ENCODE results near the gene INVS. TPM values are rescaled to one million over a fixed set of nuclear protein-coding genes. Genes with fewer than 3 reads are reported as not detected.

Gene INVS
- polyA plus RNA-seq, 3 donors: 16.7 to 26.1 (median 17.2) TPM

DNA sequence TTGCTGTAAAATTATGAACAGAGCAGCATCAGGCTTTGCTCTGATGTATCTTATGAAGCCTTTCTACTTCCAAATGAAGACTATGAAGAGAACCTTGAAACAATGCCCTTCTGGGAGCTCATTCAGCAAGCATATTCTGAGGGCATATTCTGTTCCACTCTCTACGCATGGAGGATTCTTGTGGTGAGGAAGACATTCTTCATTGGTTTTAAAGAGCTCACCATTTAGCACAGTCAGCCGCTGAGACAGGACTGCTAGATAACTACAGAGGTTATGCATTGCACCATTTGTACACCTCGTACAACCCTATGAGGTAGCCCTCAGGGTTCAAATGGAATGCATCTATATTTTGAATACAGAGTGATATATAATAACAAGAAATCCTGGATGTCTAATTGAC is 61.0 kb downstream of the INVS start:
- DNase-seq (ENCODE audit: extremely low read depth in 1 of 11, low read depth in 9 of 11, low spot score in 4 of 11): no peak

DNA sequence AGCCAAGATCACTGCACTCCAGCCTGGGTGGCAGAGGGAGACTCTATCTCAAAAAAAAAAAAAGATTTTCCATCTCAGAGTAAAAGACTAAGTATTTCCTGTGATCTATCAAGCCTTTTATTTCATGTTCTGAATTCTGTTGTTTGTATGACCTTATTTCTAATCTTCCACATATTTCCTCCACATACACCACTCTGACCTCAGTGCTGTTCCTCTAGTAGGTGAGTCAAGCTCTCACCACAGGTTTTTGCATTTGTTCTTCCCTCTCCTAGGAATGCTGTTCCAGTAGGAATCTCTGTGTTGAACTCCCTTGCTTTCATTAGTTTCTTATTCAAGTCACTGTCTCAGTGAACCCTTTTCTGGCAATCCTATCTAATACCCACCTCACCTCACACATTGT is 68.1 kb downstream of the INVS start:
- no peak for DNase-seq (ENCODE audit: extremely low read depth in 1 of 11, low read depth in 9 of 11, low spot score in 4 of 11)

DNA sequence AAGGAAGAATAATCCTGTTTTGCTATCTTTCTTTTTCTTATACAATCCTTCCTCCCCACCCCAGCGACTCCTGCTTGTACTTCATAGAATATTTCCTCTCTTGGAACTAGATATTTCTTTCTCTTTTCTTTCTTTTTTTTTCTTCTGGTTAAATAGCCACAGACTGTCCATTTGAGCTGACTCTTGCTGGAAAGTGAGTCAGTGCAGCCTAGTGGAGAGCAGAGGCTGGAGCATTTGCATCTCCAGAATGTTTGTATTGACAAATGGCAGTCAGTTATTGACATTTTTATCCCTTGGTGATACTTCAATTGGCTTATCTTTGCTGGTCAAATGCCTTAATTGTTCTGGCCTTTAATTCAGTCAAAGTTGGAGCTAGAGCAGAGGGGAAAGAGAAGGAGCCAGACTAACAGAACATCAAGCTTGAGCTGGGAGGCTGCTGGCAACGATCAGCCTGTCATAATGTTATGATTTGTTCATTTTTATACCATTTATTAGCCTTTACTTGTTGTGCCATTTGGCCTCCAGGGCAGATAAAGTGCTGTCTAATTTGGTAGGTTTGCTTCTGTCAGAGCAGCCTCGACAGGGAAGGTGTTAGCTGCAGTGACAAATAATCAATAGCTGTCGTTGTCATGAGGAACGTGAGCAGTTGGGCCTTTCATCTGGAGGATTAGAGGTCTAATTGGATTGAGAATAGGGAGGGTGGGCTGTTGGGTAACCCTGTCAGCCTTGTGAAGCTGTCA is 69.0 kb downstream of the INVS start:
- DNase-seq (ENCODE audit: extremely low read depth in 1 of 11, low read depth in 9 of 11, low spot score in 4 of 11): no peak

DNA sequence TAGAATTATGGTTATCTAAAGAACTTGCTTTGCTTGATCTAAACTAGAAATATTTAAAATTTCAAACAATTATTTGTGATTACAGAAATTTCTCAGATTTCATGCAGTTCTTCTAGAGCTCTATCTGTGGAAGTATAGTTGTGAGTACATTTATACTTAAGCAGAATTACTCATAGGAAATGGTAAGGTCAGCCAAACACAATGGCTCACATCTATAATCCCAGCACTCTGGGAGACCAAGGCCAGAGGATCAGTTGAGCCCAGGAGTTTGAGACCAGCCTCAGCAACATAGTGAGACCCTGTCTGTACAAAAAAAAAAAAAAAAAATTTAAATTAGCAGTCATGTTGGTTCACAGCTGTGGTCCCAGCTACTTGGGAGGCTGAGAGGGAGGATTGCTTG is 71.0 kb downstream of the INVS start:
- DNase-seq (ENCODE audit: extremely low read depth in 1 of 11, low read depth in 9 of 11, low spot score in 4 of 11): no peak

DNA sequence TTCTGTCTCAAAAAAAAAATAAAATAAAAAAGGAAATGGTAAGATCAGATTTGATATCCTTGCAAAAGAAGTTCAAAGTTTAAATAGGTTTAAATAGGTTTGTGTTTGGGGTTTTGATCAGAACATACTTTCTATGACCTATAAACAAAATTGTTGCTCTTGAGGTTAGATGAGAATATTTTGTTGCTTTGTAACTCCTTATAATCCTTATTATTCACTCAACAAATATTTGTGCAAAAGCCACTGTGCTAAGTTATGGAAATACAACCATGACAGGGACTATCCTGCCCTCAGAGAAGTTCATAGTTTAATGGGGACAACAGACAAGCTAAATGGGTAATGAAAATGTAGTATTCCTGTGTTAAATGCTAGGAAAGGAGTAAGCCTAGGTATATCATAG is 71.5 kb downstream of the INVS start:
- DNase-seq (ENCODE audit: extremely low read depth in 1 of 11, low read depth in 9 of 11, low spot score in 4 of 11): no peak

DNA sequence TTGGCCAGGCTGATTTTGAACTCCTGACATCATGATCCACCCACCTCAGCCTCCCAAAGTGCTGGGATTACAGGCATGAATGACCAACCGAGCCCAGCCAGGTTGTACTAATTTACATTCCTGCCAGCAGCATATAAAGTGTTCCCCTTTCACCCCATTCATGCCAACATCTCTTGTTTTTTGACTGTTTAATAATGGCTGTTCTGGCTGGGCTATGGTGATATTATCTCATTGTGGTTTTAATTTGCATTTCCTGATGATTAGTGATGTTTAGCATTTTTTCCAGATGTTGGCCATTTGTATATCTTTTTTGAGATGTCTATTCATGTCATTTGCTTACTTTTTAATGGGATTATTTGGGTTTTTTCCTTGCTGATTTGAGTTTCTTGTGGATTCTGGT is 87.3 kb downstream of the INVS start:
- DNase-seq (ENCODE audit: extremely low read depth in 1 of 11, low read depth in 9 of 11, low spot score in 4 of 11): no peak

DNA sequence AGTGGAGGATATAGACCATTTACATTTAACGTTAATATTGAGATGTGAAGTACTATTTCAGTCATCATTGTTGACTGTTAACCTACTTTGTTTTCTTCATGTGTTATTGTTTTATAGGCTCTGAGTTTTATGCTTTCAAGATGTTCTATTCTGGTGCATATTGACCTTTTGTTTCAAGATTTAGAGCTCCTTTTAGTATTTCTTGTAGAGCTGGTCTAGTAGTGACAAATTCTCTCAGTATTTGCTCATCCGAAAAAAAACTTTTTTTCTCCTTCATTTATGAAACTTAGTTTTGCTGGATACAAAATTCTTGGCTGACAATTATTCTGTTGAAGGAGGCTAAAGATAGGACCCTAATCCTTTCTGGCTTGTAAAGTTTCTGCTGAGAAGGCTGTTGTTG is 91.3 kb downstream of the INVS start:
- DNase-seq (ENCODE audit: extremely low read depth in 1 of 11, low read depth in 9 of 11, low spot score in 4 of 11): no peak

DNA sequence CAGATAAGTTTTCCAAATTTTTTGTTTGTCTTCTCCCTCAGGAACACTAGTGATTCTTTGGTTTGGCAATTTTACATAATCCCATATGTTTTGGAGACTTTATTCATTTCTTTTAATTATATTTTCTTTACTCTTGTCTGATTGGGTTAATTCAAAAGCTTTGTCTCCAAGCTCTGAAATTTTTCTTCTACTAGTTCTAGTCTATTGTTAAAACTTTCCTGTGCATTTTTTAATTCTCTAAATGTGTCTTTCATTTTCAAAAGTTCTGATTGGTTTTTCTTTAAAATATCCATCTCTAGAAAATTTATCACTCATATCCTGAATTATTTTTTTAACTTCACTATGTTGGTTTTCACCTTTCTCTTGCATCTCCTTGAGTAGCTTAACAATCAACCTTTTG is 92.2 kb downstream of the INVS start:
- no peak for DNase-seq (ENCODE audit: extremely low read depth in 1 of 11, low read depth in 9 of 11, low spot score in 4 of 11)

DNA sequence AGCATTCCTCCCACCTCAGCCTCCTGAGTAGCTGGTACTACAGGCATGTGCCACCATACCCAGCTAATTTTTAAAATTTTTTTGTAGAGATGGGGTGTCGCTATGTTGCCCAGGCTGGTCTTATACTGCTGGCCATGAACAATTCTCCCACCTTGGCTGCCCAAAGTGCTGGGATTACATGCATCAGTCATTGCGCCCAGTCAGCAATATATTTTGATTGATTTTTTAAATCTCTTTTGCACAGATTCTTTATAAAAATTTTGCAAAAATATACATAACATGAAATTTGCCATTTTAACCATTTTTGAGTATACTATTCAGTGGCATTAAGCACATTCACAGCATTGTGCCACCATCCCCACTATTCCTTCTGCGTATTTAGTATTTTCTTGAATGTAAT is 94.0 kb downstream of the INVS start:
- DNase-seq (ENCODE audit: extremely low read depth in 1 of 11, low read depth in 9 of 11, low spot score in 4 of 11): no peak

DNA sequence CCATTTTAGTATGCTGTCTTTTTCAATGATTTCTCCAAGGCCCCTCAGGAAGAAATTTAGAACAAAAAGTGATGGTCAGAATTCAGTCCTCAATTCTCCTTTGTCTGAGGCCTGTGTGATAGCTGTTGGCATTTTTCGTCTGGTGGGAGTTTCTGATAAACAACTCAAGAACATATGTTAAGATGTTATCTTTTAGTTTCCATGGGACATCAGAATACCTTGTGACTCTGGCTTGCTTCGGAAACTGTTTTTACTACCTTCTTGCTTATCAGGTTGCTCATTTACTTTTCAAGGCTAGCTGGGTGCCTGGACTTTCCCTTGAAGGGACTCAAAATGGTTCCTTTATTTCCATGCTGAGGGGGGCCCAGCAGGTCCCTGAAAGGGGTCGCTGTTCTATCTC is 97.2 kb downstream of the INVS start:
- DNase-seq (ENCODE audit: extremely low read depth in 1 of 11, low read depth in 9 of 11, low spot score in 4 of 11): no peak

DNA sequence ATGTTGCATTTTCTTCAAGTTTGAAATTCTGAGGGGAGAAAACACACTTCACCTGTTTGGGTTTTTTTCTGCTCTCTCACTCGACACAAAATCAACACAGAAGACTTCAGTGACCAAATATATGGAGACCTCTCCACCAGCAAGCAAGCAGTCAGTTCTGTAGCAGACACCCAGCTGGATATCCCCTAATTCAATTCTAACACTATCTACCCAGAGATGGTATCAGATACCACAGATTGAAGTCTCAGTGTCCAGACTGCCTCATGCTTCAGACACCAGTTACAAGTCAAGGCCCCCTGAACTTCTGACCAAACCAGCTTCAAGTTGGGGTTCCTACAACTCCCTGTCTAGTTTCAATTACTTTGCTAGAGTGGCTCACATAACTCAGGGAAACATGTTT is 97.8 kb downstream of the INVS start:
- DNase-seq (ENCODE audit: extremely low read depth in 1 of 11, low read depth in 9 of 11, low spot score in 4 of 11): no peak

DNA sequence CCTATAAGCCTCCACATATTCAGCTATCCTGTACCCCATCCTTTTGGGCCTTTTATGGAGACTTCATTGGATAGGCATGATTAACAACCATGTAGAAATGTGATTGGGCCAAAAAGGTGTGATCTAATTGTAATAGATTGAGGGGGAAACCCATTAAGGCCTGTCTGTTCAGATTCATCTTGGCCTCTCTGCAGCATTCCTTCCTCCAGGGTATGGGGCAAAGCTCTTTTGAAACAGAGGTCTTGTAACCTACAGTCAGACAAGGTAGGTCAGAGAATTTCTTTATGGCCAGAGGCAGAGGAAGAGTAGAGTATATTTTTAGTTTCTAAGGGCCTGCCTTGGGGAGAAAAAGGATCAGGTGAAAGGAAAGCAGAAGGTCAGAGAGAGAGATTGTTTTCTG is 98.5 kb downstream of the INVS start:
- no peak for DNase-seq (ENCODE audit: extremely low read depth in 1 of 11, low read depth in 9 of 11, low spot score in 4 of 11)

DNA sequence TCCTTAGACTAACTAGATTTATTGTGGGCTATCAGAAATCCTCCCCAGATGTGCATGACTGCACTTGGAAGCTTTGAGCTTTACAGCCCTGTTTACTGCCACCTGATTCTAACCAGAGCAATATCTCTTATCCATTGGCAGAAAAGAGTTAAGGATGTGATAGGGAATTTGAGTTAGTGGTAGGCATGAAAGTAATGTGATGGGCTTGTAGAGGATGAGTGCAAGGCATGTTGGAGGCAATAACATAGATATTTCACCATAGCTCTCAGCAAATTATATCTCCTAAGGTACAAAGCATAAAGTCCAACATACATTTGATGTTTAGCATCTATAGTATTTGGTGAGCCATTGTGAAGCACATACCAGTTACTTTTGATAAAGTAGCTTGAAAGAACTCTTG is 103.8 kb downstream of the INVS start:
- DNase-seq (ENCODE audit: extremely low read depth in 1 of 11, low read depth in 9 of 11, low spot score in 4 of 11): peak in 1 of 11 donors; percentile 8

DNA sequence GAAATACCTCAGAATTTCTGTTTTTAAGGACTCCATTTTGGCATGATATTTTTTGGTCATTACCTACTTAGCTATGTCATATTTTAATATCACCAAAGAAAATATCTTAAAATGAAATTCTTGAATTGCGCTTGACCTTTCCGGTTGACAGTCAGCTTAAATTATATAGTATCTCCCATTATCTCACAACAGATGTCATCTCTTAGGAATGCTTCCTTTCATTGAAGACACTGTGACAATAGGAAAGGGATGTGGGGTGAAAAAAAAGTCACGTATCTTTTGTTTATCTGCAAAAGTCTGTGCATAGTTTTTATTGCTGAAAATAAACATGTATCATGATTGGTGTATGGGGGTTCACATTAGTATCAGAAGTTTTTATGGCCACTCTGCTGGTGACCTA is 105.8 kb downstream of the INVS start:
- peak in 1 of 11 donors; percentile 7 for DNase-seq (ENCODE audit: extremely low read depth in 1 of 11, low read depth in 9 of 11, low spot score in 4 of 11)

DNA sequence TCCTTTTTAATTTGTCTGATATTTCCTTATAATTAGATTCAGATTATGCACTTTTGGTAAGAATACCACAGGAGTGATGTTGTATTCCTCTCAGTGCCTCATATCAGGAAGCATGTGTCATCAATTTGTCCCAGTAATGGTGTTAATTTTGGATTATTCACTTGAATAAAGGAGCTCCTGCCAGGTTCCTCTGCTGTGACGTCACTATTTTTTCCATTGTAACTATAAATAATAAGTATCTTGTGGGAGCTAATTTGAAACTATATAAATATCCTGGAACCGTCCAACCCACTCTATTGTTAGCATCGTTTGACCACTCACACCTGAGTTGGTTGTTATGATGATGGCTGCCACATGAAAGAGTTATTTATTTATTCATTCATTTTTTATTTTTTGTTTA is 107.9 kb downstream of the INVS start:
- DNase-seq (ENCODE audit: extremely low read depth in 1 of 11, low read depth in 9 of 11, low spot score in 4 of 11): no peak

DNA sequence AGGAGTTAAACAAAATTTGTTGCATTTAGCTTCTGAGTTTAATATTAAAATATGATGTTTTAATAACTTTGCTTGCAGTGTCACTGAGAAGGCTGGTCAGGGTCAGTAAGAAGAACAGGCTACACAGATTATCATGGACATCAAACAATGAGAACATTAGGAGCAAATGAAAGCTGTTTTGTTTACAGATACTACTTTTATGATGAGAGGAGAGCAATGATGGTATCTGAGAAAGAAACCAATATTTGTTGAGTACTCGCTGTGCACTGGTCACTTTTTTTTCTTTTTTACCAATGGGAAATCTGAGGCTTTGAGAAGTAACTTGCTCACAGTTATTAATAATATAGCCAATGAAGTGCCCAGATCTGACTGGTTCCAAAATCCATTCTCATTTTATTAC is 109.6 kb downstream of the INVS start:
- no peak for DNase-seq (ENCODE audit: extremely low read depth in 1 of 11, low read depth in 9 of 11, low spot score in 4 of 11)

DNA sequence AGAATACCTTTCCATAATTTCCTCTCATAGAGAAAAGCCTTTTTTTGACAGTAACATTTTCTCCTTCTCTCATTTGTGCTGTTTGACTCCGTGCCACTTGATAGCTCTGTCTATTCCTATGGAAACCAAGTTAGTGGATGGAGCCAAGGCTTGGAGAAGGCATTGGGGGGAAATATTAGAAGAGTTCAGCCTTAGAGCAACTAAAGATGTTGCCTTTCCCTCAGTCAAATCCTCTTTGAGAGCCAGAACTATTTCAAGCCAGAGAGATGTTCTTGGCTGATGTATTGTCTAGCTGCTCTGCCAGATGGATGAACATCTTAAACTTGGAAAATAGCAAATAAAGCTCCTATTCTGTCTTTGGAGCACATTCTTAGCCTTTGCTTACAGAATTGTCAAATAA is 112.4 kb downstream of the INVS start:
- no peak for DNase-seq (ENCODE audit: extremely low read depth in 1 of 11, low read depth in 9 of 11, low spot score in 4 of 11)

DNA sequence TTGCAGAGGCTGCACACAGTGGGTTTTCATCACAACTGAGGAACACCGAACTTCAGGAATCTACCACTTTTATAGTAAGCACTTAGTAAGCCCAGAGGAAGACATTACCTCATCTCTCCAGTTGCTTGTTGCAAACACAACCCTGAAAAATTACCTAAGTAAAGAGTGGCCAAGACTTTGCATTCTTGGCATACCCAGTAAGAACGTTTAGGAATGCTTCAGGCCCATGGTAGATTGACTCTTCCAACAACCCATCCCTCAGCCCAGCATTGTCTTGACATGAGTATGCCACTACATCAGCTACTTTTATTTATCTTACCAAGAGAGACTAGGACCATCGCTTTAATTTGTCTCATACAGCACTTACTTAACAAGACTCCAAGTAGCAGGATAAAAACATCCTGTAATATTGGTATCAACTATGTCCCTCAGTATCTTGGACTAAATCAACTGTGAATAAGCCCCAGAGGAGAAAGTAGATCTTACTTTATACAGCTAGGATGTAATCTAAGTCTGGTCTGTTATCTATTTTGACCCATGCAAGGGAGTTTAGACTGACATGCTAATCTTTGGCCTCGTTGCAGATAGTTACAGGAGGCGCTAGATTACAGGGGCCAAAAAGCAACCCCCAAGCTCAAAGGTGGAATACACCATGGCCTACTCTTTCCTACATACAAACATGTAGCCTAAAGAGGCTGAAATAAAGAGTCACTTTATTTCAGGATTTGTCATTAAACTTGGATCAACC is 114.9 kb downstream of the INVS start:
- no peak for DNase-seq (ENCODE audit: extremely low read depth in 1 of 11, low read depth in 9 of 11, low spot score in 4 of 11)

DNA sequence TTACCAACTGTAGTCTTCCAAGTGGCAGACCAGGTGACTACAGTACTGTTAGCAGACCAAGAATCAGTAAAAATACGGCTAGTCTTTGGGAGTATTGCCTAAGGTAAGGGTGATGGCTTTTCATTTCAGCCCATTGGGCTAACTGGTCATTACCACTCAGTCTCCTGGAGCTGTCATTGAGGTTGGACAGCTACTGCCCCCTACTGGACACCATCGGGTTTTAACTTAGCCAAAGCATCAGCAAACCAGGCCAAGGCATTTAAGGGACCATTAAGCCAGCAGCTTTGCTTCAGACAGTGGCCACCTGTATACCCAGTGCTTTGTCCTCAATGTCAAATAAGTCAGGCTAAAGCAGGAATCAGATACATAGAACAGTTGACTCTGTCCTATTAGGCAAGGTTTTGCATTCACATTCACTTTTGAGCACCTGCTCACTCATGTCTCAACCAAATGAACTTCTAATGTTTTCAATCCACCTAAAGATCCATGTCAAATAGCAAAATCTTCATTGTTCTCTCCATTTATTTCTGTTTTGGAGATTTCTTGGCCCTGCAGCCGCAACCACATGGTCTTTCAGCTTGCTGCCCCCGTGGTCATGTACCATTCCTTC is 117.2 kb downstream of the INVS start:
- no peak for DNase-seq (ENCODE audit: extremely low read depth in 1 of 11, low read depth in 9 of 11, low spot score in 4 of 11)

DNA sequence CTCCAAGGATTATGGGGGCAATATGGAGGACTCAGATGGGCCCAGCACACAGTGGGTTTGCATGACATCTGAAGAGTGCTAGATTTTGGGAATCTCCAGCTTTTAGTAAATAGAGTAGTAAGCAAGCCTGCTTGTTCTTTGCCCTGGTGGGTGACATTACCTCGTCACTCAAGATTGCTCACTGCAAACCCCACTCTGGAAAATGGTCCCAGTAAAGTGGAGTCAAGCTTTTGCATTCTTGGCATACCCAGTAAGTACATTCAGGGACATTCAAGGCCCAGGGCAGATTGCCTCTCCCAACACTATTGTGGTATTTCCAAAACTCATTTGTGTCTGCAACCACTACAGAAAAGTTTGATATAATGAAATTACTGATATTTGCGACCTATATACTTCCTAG is 118.5 kb downstream of the INVS start:
- DNase-seq (ENCODE audit: extremely low read depth in 1 of 11, low read depth in 9 of 11, low spot score in 4 of 11): no peak

DNA sequence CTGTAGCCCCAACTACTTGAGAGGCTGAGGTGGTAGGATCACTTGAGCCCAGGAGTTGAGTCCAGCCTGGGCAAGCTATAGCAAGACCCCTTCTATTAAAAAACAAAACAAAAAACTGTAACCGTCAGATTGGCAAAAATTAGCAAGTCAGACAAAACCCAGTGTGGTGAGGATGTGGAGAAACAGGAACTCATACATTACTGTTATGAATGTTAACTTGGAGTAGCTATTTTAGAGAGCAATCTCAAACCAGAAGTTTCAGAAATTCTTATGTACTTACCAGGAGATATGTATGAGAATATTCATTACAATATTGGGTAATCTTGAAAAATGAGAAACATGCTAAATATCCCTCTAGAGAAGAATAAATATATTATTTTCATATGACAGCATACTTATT is 120.3 kb downstream of the INVS start:
- DNase-seq (ENCODE audit: extremely low read depth in 1 of 11, low read depth in 9 of 11, low spot score in 4 of 11): no peak
